Type B pancreatic cell (in vitro differentiated cells): ENCODE data around the gene TOM1L2. TPM values are rescaled to one million over a fixed set of nuclear protein-coding genes. Genes with fewer than 3 reads are reported as not detected.

ENCODE experiments used
- DNase-seq: peaks from one replicate; pipeline ENCODE4 v3.0.0; 2021; ENCODE audit warnings: mixed read lengths; ENCODE audit not compliant: unreplicated experiment; ENCODE audit errors: extremely low spot score
- H3K27ac Mint-ChIP-seq: 2 replicates; pipeline ENCODE4 v1.8.0; 2021; ENCODE audit warnings: mild to moderate bottlenecking, mixed read lengths
- H3K27me3 Mint-ChIP-seq: 2 replicates; pipeline ENCODE4 v1.8.0; 2021; ENCODE audit warnings: mixed read lengths
- H3K36me3 Mint-ChIP-seq: 2 replicates; pipeline ENCODE4 v1.8.0; 2021; ENCODE audit warnings: mixed read lengths
- H3K4me1 Mint-ChIP-seq: one replicate; pipeline ENCODE4 v1.8.0; 2021; ENCODE audit warnings: mixed read lengths; ENCODE audit not compliant: unreplicated experiment
- H3K4me3 Mint-ChIP-seq: 2 replicates; pipeline ENCODE4 v1.8.0; 2021; ENCODE audit warnings: mild to moderate bottlenecking, mixed read lengths
- H3K9me3 Mint-ChIP-seq: 2 replicates; pipeline ENCODE4 v1.8.0; 2021; ENCODE audit warnings: mixed read lengths
- total RNA-seq: library from RNA; stranded (reverse); gene quantifications from 2 replicates; pipeline ENCODE4 v1.2.1, GENCODE V29; 2021; ENCODE audit warnings: low replicate concordance
- TF ChIP-seq, protein P1 (sequence below): fragments of 200-600 bp; sonication (generic); conservative IDR thresholded peaks from 2 replicates; pipeline ENCODE4 v1.5.0; 2021; ENCODE audit warnings: antibody characterized with exemption, mild to moderate bottlenecking

The TOM1L2 gene
- total RNA-seq, 1 donor from 2014 or later = 62.5 TPM

DNA sequence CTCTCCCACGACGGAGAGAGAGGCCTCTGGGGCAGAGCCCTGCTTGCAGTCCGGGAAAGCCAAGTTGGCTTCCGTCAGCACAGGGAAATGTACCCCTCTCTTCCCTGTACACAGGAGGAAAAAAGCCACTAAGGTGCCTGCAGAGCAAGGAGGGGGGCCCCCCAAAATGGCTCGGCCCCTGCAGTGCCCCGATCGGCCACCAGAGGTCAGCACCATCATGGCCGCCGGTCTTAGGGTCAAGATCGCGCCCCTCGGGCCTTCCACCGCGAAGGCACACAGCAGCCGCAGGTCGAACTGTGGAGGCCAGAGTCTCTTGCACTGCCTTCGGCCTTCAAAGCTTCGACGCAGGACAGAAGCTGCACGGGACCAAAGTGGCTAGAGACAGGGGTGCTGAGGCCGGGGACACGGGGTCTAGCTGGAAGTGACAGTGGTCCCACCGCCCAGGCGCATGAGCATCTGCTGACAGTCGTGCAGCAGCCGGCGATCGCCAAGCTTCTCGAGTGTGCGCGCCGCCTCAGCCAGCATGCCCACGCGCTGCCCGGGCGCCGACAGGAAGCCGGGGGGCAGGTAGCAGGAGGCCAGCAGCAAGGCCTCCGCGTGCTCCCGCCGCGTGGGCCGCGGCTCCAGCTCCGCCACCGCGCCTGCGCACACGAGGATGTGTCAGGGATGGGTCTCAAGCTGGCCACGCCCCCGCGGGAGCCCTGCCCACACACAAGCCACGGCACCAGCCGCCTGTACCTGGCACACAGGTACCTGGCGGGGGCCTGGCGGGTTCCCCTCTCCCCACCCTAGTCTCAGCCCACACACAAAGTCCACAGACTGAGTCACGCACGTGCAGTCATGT lies 159.8 kb downstream of the TOM1L2 start:
- Mint-ChIP-seq H3K36me3 (peaks cover 3% of the 10 kb centered on the region), H3K27me3 (no peaks in the 10 kb centered on the region), H3K4me1 (peaks cover 20% of the 10 kb centered on the region), H3K4me3 (peak overlapping the region; percentile 49), H3K9me3 (no peaks in the 10 kb centered on the region), H3K27ac (peak overlapping the region; percentile 83)
- TF ChIP-seq, protein P1, sequence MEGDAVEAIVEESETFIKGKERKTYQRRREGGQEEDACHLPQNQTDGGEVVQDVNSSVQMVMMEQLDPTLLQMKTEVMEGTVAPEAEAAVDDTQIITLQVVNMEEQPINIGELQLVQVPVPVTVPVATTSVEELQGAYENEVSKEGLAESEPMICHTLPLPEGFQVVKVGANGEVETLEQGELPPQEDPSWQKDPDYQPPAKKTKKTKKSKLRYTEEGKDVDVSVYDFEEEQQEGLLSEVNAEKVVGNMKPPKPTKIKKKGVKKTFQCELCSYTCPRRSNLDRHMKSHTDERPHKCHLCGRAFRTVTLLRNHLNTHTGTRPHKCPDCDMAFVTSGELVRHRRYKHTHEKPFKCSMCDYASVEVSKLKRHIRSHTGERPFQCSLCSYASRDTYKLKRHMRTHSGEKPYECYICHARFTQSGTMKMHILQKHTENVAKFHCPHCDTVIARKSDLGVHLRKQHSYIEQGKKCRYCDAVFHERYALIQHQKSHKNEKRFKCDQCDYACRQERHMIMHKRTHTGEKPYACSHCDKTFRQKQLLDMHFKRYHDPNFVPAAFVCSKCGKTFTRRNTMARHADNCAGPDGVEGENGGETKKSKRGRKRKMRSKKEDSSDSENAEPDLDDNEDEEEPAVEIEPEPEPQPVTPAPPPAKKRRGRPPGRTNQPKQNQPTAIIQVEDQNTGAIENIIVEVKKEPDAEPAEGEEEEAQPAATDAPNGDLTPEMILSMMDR = peak; percentile 100
- peak; percentile 89 for DNase-seq

GRCh38 chr17:17811381-17812210 lies 160.6 kb downstream of the TOM1L2 start:
- H3K4me1 Mint-ChIP-seq = peaks cover 20% of the 10 kb centered on the region
- TF ChIP-seq, protein P1 = no peak
- peaks cover 3% of the 10 kb centered on the region for H3K36me3 Mint-ChIP-seq
- H3K9me3 Mint-ChIP-seq = no peaks in the 10 kb centered on the region
- H3K27ac Mint-ChIP-seq = peak overlapping the region; percentile 83
- H3K4me3 Mint-ChIP-seq = peak overlapping the region; percentile 49
- no peaks in the 10 kb centered on the region for H3K27me3 Mint-ChIP-seq
- no peak for DNase-seq

DNA sequence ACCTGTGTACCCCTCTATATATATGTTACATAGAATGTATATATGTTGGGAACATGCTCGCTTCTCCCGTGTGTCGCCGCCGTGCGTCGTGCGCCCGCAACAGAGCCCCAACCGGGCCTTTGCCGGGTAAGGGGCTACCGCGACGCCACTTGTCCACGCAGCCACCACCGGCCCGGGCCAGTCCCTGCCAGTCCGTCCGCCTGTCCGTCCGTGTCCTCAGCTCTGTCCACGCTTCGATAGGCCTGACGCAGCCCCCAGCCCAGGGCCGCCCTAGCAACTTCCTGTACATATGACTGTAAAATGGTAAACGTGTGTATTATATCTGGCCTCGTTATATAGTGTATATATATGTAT lies 161.3 kb downstream of the TOM1L2 start:
- peak overlapping the region; percentile 83 for H3K27ac Mint-ChIP-seq
- TF ChIP-seq, protein P1 = no peak
- no peaks in the 10 kb centered on the region for H3K27me3 Mint-ChIP-seq
- DNase-seq = no peak
- peaks cover 7% of the 10 kb centered on the region for H3K36me3 Mint-ChIP-seq
- H3K4me3 Mint-ChIP-seq = peak overlapping the region; percentile 36
- peaks cover 25% of the 10 kb centered on the region for H3K4me1 Mint-ChIP-seq
- H3K9me3 Mint-ChIP-seq = no peaks in the 10 kb centered on the region

GRCh38 chr17:17810084-17810894 lies 161.9 kb downstream of the TOM1L2 start:
- H3K4me1 Mint-ChIP-seq = peaks cover 27% of the 10 kb centered on the region
- no peaks in the 10 kb centered on the region for H3K9me3 Mint-ChIP-seq
- DNase-seq = peak; percentile 82
- H3K27ac Mint-ChIP-seq = peak overlapping the region; percentile 83
- peak overlapping the region; percentile 60 for H3K4me3 Mint-ChIP-seq
- TF ChIP-seq, protein P1 = peak; percentile 38
- H3K27me3 Mint-ChIP-seq = no peaks in the 10 kb centered on the region
- peaks cover 9% of the 10 kb centered on the region for H3K36me3 Mint-ChIP-seq

- H3K9me3 Mint-ChIP-seq = no peaks in the 10 kb centered on the region
- TF ChIP-seq, protein P1 = no peak
- no peaks in the 10 kb centered on the region for H3K27me3 Mint-ChIP-seq
- peaks cover 27% of the 10 kb centered on the region for H3K4me1 Mint-ChIP-seq
- H3K27ac Mint-ChIP-seq = no peak overlapping the region
- H3K4me3 Mint-ChIP-seq = no peak overlapping the region
- no peak for DNase-seq
- peaks cover 12% of the 10 kb centered on the region for H3K36me3 Mint-ChIP-seq
Observed at GRCh38 chr17:17809531-17810083, 162.6 kb downstream of the TOM1L2 start.
